HAP-1 (cell line): ENCODE measurements around the gene PKD1.

ENCODE experiments used
- DNase-seq, 2 experiments: peaks; one replicate each; pipeline ENCODE4 v3.0.0-alpha.2; 2016 to 2020; ENCODE audit warnings: low spot score in 2 of 2
- H3K27me3 ChIP-seq: fragments of 250-450 bp; sonication (Bioruptor Pico); 2 replicates; pipeline ENCODE4 v1.5.1; 2020; ENCODE audit warnings: low read depth, mild to moderate bottlenecking, moderate library complexity
- H3K36me3 ChIP-seq: fragments of 250-450 bp; sonication (Bioruptor Pico); replicated peaks from 2 replicates; pipeline ENCODE4 v1.5.1; 2020; ENCODE audit warnings: mild to moderate bottlenecking
- H3K4me1 ChIP-seq: fragments of 250-450 bp; sonication (Bioruptor Pico); 2 replicates; pipeline ENCODE4 v1.5.1; 2020; ENCODE audit warnings: mild to moderate bottlenecking
- H3K4me3 ChIP-seq: fragments of 250-450 bp; sonication (Bioruptor Pico); 2 replicates; pipeline ENCODE4 v1.5.1; 2020; ENCODE audit warnings: mild to moderate bottlenecking, moderate library complexity
- H3K9me3 ChIP-seq: fragments of 250-450 bp; sonication (Bioruptor Pico); 2 replicates; pipeline ENCODE4 v1.5.1; 2020; ENCODE audit warnings: mild to moderate bottlenecking, moderate library complexity
- in situ Hi-C: fragments of 300-500 bp; cut with MboI; formaldehyde crosslinking; loops from 3 replicates; pipeline ENCODE4 v1.14.3; 2020; ENCODE audit warnings: low sequenced_read_pairs, inconsistent platforms, mixed read lengths

PKD1 gene

GRCh38 chr16:2162676-2163118 lies 27.0 kb upstream of the PKD1 start:
- H3K36me3 ChIP-seq = peaks cover 22% of the 10 kb centered on the region
- in situ Hi-C loops = no loop called here
- H3K4me1 ChIP-seq = no peaks in the 10 kb centered on the region
- H3K4me3 ChIP-seq = no peak overlapping the region
- H3K27me3 ChIP-seq = no peaks in the 10 kb centered on the region
- DNase-seq = no peak
- H3K9me3 ChIP-seq = no peaks in the 10 kb centered on the region

GRCh38 chr16:2161911-2162310 lies 26.2 kb upstream of the PKD1 start:
- H3K4me1 ChIP-seq = peaks cover 5% of the 10 kb centered on the region
- in situ Hi-C loops = no loop called here

GRCh38 chr16:2160915-2161551 lies 25.3 kb upstream of the PKD1 start:
- in situ Hi-C loops = no loop called here
- H3K9me3 ChIP-seq = no peaks in the 10 kb centered on the region
- H3K4me3 ChIP-seq = no peak overlapping the region
- DNase-seq = no peak
- peaks cover 9% of the 10 kb centered on the region for H3K4me1 ChIP-seq
- peaks cover 9% of the 10 kb centered on the region for H3K36me3 ChIP-seq
- no peaks in the 10 kb centered on the region for H3K27me3 ChIP-seq

More at GRCh38 chr16:2161911-2162310, 26.2 kb upstream of the PKD1 start:
- Histone ChIP-seq H3K36me3 (peaks cover 17% of the 10 kb centered on the region), H3K9me3 (no peaks in the 10 kb centered on the region), H3K4me3 (no peak overlapping the region), H3K27me3 (no peaks in the 10 kb centered on the region)
- DNase-seq = no peak

- Histone ChIP-seq H3K27me3 (no peaks in the 10 kb centered on the region), H3K4me3 (no peak overlapping the region), H3K9me3 (no peaks in the 10 kb centered on the region), H3K36me3 (peaks cover 14% of the 10 kb centered on the region), H3K4me1 (peaks cover 9% of the 10 kb centered on the region)
- in situ Hi-C loops = no loop called here
- no peak for DNase-seq
Measured at GRCh38 chr16:2159175-2159838, 23.6 kb upstream of the PKD1 start.

- no peak overlapping the region for H3K4me3 ChIP-seq
- peaks cover 9% of the 10 kb centered on the region for H3K4me1 ChIP-seq
- H3K36me3 ChIP-seq = peaks cover 19% of the 10 kb centered on the region
- H3K27me3 ChIP-seq = no peaks in the 10 kb centered on the region
- no peaks in the 10 kb centered on the region for H3K9me3 ChIP-seq
- no peak for DNase-seq
- in situ Hi-C loops = no loop called here
Measured at GRCh38 chr16:2158262-2158638, 22.6 kb upstream of the PKD1 start.

GRCh38 chr16:2157480-2158261 lies 22.0 kb upstream of the PKD1 start:
- H3K4me1 ChIP-seq = peaks cover 11% of the 10 kb centered on the region
- H3K27me3 ChIP-seq = no peaks in the 10 kb centered on the region
- no peaks in the 10 kb centered on the region for H3K9me3 ChIP-seq
- no peak overlapping the region; the same call in 1 of the 2 replicates for H3K4me3 ChIP-seq
- in situ Hi-C loops = no loop called here
- DNase-seq = no peak
- H3K36me3 ChIP-seq = peaks cover 25% of the 10 kb centered on the region

GRCh38 chr16:2156849-2157224 lies 21.1 kb upstream of the PKD1 start:
- Histone ChIP-seq H3K4me1 (peaks cover 16% of the 10 kb centered on the region), H3K9me3 (no peaks in the 10 kb centered on the region), H3K27me3 (no peaks in the 10 kb centered on the region), H3K4me3 (peak overlapping the region; percentile 100), H3K36me3 (peaks cover 33% of the 10 kb centered on the region)
- DNase-seq = no peak
- in situ Hi-C loops = no loop called here

- Histone ChIP-seq H3K9me3 (no peaks in the 10 kb centered on the region), H3K27me3 (no peaks in the 10 kb centered on the region), H3K4me1 (peaks cover 22% of the 10 kb centered on the region), H3K36me3 (peaks cover 40% of the 10 kb centered on the region), H3K4me3 (peak overlapping the region; percentile 100)
- in situ Hi-C loops = no loop called here
- peak; percentile 32 to 62 for DNase-seq
Measured at GRCh38 chr16:2155977-2156848, 20.5 kb upstream of the PKD1 start.

GRCh38 chr16:2155091-2155950 lies 19.6 kb upstream of the PKD1 start, which contains the start of gene TRAF7:
Gene TRAF7, plus strand, starts transcription at chr16:2155782. Its CDS starts 8,139 bp downstream, at chr16:2163921.
- peaks cover 42% of the 10 kb centered on the region for H3K36me3 ChIP-seq
- no peaks in the 10 kb centered on the region for H3K9me3 ChIP-seq
- H3K27me3 ChIP-seq = no peaks in the 10 kb centered on the region
- H3K4me3 ChIP-seq = peak within 1 kb of the TSS; percentile 100
- in situ Hi-C loops = no loop called here
- DNase-seq = peak; percentile 98 to 100
- H3K4me1 ChIP-seq = peaks cover 30% of the 10 kb centered on the region

- no peaks in the 10 kb centered on the region for H3K9me3 ChIP-seq
- peaks cover 42% of the 10 kb centered on the region for H3K36me3 ChIP-seq
- H3K4me3 ChIP-seq = peak overlapping the region; percentile 100
- in situ Hi-C loops = no loop called here
- no peaks in the 10 kb centered on the region for H3K27me3 ChIP-seq
- no peak for DNase-seq
- peaks cover 35% of the 10 kb centered on the region for H3K4me1 ChIP-seq
Measured at GRCh38 chr16:2154533-2155090, 18.9 kb upstream of the PKD1 start.

- Histone ChIP-seq H3K4me3 (peak overlapping the region; percentile 100), H3K36me3 (peaks cover 42% of the 10 kb centered on the region), H3K4me1 (peaks cover 43% of the 10 kb centered on the region), H3K9me3 (no peaks in the 10 kb centered on the region), H3K27me3 (no peaks in the 10 kb centered on the region)
- peak; percentile 15 to 67 for DNase-seq
- in situ Hi-C loops = no loop called here
Measured at GRCh38 chr16:2152695-2153506, 17.2 kb upstream of the PKD1 start.
